WTC11 (cell line): ENCODE results near the gene SYT13. TPM values are rescaled to one million over a fixed set of nuclear protein-coding genes. Genes with fewer than 3 reads are reported as not detected.
A peak's percentile ranks its signal among the peaks of the same experiment; 100 is the strongest.

ENCODE experiments used
- ATAC-seq: fragments of 200-7000 bp; cut with Tn5 transposase; 2 replicates; pipeline ENCODE4 v1.10.0; 2021; ENCODE audit warnings: mild to moderate bottlenecking, moderate library complexity
- CTCF ChIA-PET: fragments of 300-600 bp; sonication (Branson Sonifier 250); formaldehyde crosslinking; loops from one replicate; lab custom pipeline; 2021; ENCODE audit warnings: antibody characterized with exemption; lab: Charles Lee
- POLR2A ChIA-PET: fragments of 350-600 bp; sonication (Branson Sonifier 250); formaldehyde crosslinking; loops from one replicate; lab custom pipeline; 2021; ENCODE audit warnings: antibody characterized with exemption; lab: Charles Lee
- DNase-seq: peaks from one replicate; pipeline ENCODE4 v3.0.0; 2021; ENCODE audit warnings: low spot score
- H3K27ac Mint-ChIP-seq: 2 replicates; pipeline ENCODE4 v1.8.0; 2021; ENCODE audit warnings: mixed read lengths
- H3K27me3 Mint-ChIP-seq: 2 replicates; pipeline ENCODE4 v1.8.0; 2021; ENCODE audit warnings: low read depth, mild to moderate bottlenecking, moderate library complexity, mixed read lengths
- H3K36me3 Mint-ChIP-seq: 2 replicates; pipeline ENCODE4 v1.8.0; 2021; ENCODE audit warnings: mixed read lengths
- H3K4me1 Mint-ChIP-seq: 2 replicates; pipeline ENCODE4 v1.8.0; 2022; ENCODE audit warnings: mixed read lengths
- H3K4me3 Mint-ChIP-seq: 2 replicates; pipeline ENCODE4 v1.8.0; 2021; ENCODE audit warnings: mild to moderate bottlenecking, moderate library complexity, mixed read lengths
- H3K9me3 Mint-ChIP-seq: 2 replicates; pipeline ENCODE4 v1.8.0; 2021; ENCODE audit warnings: mixed read lengths
- ELF4 ChIP-seq: sonication (generic); formaldehyde crosslinking; IDR thresholded peaks from 2 replicates; pipeline ENCODE4 v1.8.1; 2022; ENCODE audit warnings: low read depth, mild to moderate bottlenecking, moderate library complexity, missing genetic modification reagents
- ESRRA ChIP-seq: sonication (generic); formaldehyde crosslinking; IDR thresholded peaks from 2 replicates; pipeline ENCODE4 v1.8.1; 2022; ENCODE audit warnings: mild to moderate bottlenecking, missing genetic modification reagents, borderline replicate concordance
- FOXJ3 ChIP-seq: sonication (generic); formaldehyde crosslinking; IDR thresholded peaks from 2 replicates; pipeline ENCODE4 v1.9.0; 2021; ENCODE audit warnings: missing genetic modification reagents, mild to moderate bottlenecking, borderline replicate concordance
- FOXK1 ChIP-seq: sonication (generic); formaldehyde crosslinking; IDR thresholded peaks from 2 replicates; pipeline ENCODE4 v1.8.0; 2022; ENCODE audit warnings: mild to moderate bottlenecking, moderate library complexity, missing genetic modification reagents
- GRHL2 ChIP-seq: fragments of 250-450 bp; sonication (Bioruptor Pico); IDR thresholded peaks from 2 replicates; pipeline ENCODE4 v1.8.0; 2022; ENCODE audit warnings: mild to moderate bottlenecking, moderate library complexity; ENCODE audit not compliant: insufficient replicate concordance, severe bottlenecking
- IRF1 ChIP-seq: sonication (generic); formaldehyde crosslinking; IDR thresholded peaks from 2 replicates; pipeline ENCODE4 v1.8.0; 2023; ENCODE audit warnings: missing genetic modification reagents
- IRF2 ChIP-seq: sonication (generic); formaldehyde crosslinking; IDR thresholded peaks from 2 replicates; pipeline ENCODE4 v1.8.0; 2022; ENCODE audit warnings: low read depth, missing genetic modification reagents, borderline replicate concordance
- JUN ChIP-seq: sonication (generic); formaldehyde crosslinking; IDR thresholded peaks from 2 replicates; pipeline ENCODE4 v1.8.0; 2023; ENCODE audit warnings: mild to moderate bottlenecking, missing genetic modification reagents
- NFE2L1 ChIP-seq: sonication (generic); formaldehyde crosslinking; IDR thresholded peaks from 2 replicates; pipeline ENCODE4 v1.8.1; 2023; ENCODE audit warnings: missing genetic modification reagents
- NR1H2 ChIP-seq: sonication (generic); formaldehyde crosslinking; IDR thresholded peaks from 2 replicates; pipeline ENCODE4 v1.9.0; 2021; ENCODE audit warnings: mild to moderate bottlenecking, moderate library complexity, missing genetic modification reagents
- SMAD3 ChIP-seq: sonication (generic); formaldehyde crosslinking; IDR thresholded peaks from 2 replicates; pipeline ENCODE4 v1.8.0; 2022; ENCODE audit warnings: missing genetic modification reagents, mild to moderate bottlenecking, borderline replicate concordance
- SMAD4 ChIP-seq: sonication (generic); formaldehyde crosslinking; IDR thresholded peaks from 2 replicates; pipeline ENCODE4 v1.8.0; 2022; ENCODE audit warnings: mild to moderate bottlenecking, missing genetic modification reagents
- SOX15 ChIP-seq: fragments of 250-450 bp; sonication (Bioruptor Pico); IDR thresholded peaks from 2 replicates; pipeline ENCODE4 v1.9.0; 2021; ENCODE audit warnings: mild to moderate bottlenecking
- SP1 ChIP-seq: sonication (generic); formaldehyde crosslinking; conservative IDR thresholded peaks from 2 replicates; pipeline ENCODE4 v1.8.1; 2022; ENCODE audit warnings: missing genetic modification reagents
- TP53 ChIP-seq: sonication (generic); formaldehyde crosslinking; IDR thresholded peaks from 2 replicates; pipeline ENCODE4 v1.8.1; 2023; ENCODE audit warnings: mild to moderate bottlenecking, missing genetic modification reagents
- ZBTB43 ChIP-seq: sonication (generic); formaldehyde crosslinking; IDR thresholded peaks from 2 replicates; pipeline ENCODE4 v1.8.1; 2023; ENCODE audit warnings: mild to moderate bottlenecking, missing genetic modification reagents
- ZNF425 ChIP-seq: fragments of 250-450 bp; sonication (Bioruptor Pico); conservative IDR thresholded peaks from 2 replicates; pipeline ENCODE4 v1.9.0; 2021; ENCODE audit warnings: mild to moderate bottlenecking
- total RNA-seq: library from RNA; stranded (reverse); gene quantifications from 3 replicates; pipeline ENCODE4 v1.2.3, GENCODE V29; 2021
- TF ChIP-seq, protein P1 (sequence below): sonication (generic); formaldehyde crosslinking; IDR thresholded peaks from 2 replicates; pipeline ENCODE4 v1.8.1; 2023; ENCODE audit warnings: mild to moderate bottlenecking, missing genetic modification reagents, borderline replicate concordance
- TF ChIP-seq, protein P2 (sequence below): sonication (generic); formaldehyde crosslinking; IDR thresholded peaks from 2 replicates; pipeline ENCODE4 v1.8.1; 2022; ENCODE audit warnings: missing genetic modification reagents, borderline replicate concordance
- TF ChIP-seq, protein P3 (sequence below): sonication (generic); formaldehyde crosslinking; IDR thresholded peaks from 2 replicates; pipeline ENCODE4 v1.8.0; 2022; ENCODE audit warnings: mild to moderate bottlenecking, missing genetic modification reagents

The SYT13 gene
- total RNA-seq, 1 experiment from 2014 or later: 10.8 TPM

GRCh38 chr11:45210846-45211245 lies 75.3 kb downstream of the SYT13 start (continued):
- TF ChIP-seq ESRRA (CRISPR knock-in tag) (no peak), FOXJ3 (no peak), ZNF425 (CRISPR knock-in tag) (no peak), FOXK1 (CRISPR knock-in tag) (no peak), GRHL2 (CRISPR knock-in tag) (no peak)
- TF ChIP-seq, protein P1, sequence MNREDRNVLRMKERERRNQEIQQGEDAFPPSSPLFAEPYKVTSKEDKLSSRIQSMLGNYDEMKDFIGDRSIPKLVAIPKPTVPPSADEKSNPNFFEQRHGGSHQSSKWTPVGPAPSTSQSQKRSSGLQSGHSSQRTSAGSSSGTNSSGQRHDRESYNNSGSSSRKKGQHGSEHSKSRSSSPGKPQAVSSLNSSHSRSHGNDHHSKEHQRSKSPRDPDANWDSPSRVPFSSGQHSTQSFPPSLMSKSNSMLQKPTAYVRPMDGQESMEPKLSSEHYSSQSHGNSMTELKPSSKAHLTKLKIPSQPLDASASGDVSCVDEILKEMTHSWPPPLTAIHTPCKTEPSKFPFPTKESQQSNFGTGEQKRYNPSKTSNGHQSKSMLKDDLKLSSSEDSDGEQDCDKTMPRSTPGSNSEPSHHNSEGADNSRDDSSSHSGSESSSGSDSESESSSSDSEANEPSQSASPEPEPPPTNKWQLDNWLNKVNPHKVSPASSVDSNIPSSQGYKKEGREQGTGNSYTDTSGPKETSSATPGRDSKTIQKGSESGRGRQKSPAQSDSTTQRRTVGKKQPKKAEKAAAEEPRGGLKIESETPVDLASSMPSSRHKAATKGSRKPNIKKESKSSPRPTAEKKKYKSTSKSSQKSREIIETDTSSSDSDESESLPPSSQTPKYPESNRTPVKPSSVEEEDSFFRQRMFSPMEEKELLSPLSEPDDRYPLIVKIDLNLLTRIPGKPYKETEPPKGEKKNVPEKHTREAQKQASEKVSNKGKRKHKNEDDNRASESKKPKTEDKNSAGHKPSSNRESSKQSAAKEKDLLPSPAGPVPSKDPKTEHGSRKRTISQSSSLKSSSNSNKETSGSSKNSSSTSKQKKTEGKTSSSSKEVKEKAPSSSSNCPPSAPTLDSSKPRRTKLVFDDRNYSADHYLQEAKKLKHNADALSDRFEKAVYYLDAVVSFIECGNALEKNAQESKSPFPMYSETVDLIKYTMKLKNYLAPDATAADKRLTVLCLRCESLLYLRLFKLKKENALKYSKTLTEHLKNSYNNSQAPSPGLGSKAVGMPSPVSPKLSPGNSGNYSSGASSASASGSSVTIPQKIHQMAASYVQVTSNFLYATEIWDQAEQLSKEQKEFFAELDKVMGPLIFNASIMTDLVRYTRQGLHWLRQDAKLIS (CRISPR knock-in tag): no peak

- no peaks in the 10 kb centered on the region for H3K9me3 Mint-ChIP-seq
- H3K27me3 Mint-ChIP-seq: no peaks in the 10 kb centered on the region
- H3K4me3 Mint-ChIP-seq: no peak overlapping the region; the same call in 1 of the 2 replicates
- peak overlapping the region; percentile 73; the same call in 1 of the 2 replicates for H3K27ac Mint-ChIP-seq
- H3K4me1 Mint-ChIP-seq: peaks cover 21% of the 10 kb centered on the region
- TF ChIP-seq SMAD3 (CRISPR knock-in tag): 0 out of 2 replicates have a peak, but pooled peaks have one; percentile 13
- 0 out of 2 replicates have a peak, but pooled peaks have one; percentile 6 for TF ChIP-seq SMAD4
- no peak for TF ChIP-seq JUN (CRISPR knock-in tag)
- TF ChIP-seq TP53: peak; percentile 46
- 0 out of 2 replicates have a peak, but pooled peaks have one; percentile 50 for TF ChIP-seq ZBTB43 (CRISPR knock-in tag)
- TF ChIP-seq, protein P2, sequence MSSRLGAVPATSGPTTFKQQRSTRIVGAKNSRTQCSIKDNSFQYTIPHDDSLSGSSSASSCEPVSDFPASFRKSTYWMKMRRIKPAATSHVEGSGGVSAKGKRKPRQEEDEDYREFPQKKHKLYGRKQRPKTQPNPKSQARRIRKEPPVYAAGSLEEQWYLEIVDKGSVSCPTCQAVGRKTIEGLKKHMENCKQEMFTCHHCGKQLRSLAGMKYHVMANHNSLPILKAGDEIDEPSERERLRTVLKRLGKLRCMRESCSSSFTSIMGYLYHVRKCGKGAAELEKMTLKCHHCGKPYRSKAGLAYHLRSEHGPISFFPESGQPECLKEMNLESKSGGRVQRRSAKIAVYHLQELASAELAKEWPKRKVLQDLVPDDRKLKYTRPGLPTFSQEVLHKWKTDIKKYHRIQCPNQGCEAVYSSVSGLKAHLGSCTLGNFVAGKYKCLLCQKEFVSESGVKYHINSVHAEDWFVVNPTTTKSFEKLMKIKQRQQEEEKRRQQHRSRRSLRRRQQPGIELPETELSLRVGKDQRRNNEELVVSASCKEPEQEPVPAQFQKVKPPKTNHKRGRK (CRISPR knock-in tag): no peak
- TF ChIP-seq NFE2L1 (CRISPR knock-in tag): 0 out of 2 replicates have a peak, but pooled peaks have one; percentile 39
- no peak for TF ChIP-seq ELF4
- no peak for TF ChIP-seq NR1H2 (CRISPR knock-in tag)
- TF ChIP-seq ZNF425 (CRISPR knock-in tag): no peak
- TF ChIP-seq, protein P3, sequence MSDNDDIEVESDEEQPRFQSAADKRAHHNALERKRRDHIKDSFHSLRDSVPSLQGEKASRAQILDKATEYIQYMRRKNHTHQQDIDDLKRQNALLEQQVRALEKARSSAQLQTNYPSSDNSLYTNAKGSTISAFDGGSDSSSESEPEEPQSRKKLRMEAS (CRISPR knock-in tag): peak; percentile 74
- TF ChIP-seq SP1 (CRISPR knock-in tag): no peak
- no peak for TF ChIP-seq IRF1 (CRISPR knock-in tag)
- no peak for TF ChIP-seq SOX15 (CRISPR knock-in tag)
- TF ChIP-seq IRF2 (CRISPR knock-in tag): no peak
- CTCF ChIA-PET: interaction anchor here (0.9 to 3.8 kb wide), 10 partner anchors 20 to 283 kb away, joined by 3 to 25 read pairs (median 4); no protein-coding TSS in a partner anchor
- DNase-seq (peak; percentile 72), ATAC-seq (peak; percentile 76)
- POLR2A ChIA-PET: no interaction called here
- no peaks in the 10 kb centered on the region for H3K36me3 Mint-ChIP-seq
Measured at GRCh38 chr11:45209891-45210699, 76.0 kb downstream of the SYT13 start.
